ENCODE measurements around the gene ZNF530.

ZNF530 gene

GRCh38 chr19:57599761-57600383, at the start of gene ZNF530:
Gene ZNF530 (plus strand): TSS chr19:57599885. CDS start chr19:57604346, 4,461 bp downstream.
- DNase-seq (ENCODE audit: low spot score): peak; percentile 88

- no peak for DNase-seq (ENCODE audit: low spot score)
Measured at GRCh38 chr19:57552432-57552831, 47.3 kb upstream of the ZNF530 start.

DNA sequence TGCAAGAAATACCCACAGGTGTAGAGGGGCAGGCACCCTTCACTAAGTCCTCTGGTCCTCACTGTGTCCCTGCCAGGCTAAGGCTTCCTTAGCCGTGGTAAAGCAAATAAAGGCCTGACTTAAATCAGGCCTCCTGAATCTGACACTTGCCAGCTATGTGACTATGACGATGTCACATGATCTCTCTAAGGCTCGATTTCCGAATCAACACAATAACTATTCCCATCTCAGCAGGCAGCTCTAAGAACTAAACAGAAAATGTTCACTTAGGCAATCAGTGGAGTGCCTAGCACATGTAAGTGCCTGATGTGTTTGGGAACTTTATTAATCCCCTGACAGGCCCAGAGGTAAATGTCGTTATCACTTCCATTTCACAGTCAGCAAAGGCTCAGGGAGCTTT, 42.0 kb upstream of the ZNF530 start:
- DNase-seq (ENCODE audit: low spot score): no peak

DNA sequence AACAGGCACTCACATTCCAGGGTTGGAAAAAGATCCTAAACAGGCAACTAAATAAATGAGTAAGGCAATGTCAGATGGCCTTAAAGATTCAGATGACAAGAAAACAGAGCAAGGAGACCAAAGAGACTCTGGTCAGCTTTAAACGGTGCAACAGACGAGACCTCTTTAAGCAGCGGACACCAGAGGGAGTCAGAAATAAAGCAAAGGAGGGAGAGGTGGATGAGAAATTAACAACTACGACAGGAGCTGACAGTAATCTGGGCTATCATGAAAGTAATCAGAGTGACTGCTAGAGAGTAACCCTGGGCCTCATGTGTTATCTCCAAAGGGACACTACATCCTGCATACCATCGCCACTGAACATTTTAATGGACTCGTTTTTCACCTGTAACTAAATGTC, 41.2 kb upstream of the ZNF530 start:
- DNase-seq (ENCODE audit: low spot score): no peak

DNA sequence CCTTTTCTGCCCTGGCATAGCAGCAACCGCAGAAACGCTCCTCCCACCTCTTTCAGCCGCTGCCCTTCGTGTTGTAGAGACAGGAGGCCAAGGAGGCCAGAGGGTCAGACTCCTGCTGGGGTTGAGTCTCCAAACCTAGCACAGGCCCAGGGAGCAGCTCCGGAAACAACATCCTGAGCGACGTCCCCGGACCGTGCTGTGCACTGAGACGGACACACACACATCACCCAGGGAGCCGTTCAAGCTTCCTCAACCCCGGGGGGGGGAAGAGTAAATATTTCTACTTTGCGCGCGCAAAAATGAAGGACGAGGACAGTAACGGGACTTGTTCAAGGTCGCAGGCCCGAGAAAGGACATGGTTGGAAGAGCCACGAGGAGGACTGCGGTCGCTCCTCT, 40.7 kb upstream of the ZNF530 start:
- DNase-seq (ENCODE audit: low spot score): peak; percentile 11

DNA sequence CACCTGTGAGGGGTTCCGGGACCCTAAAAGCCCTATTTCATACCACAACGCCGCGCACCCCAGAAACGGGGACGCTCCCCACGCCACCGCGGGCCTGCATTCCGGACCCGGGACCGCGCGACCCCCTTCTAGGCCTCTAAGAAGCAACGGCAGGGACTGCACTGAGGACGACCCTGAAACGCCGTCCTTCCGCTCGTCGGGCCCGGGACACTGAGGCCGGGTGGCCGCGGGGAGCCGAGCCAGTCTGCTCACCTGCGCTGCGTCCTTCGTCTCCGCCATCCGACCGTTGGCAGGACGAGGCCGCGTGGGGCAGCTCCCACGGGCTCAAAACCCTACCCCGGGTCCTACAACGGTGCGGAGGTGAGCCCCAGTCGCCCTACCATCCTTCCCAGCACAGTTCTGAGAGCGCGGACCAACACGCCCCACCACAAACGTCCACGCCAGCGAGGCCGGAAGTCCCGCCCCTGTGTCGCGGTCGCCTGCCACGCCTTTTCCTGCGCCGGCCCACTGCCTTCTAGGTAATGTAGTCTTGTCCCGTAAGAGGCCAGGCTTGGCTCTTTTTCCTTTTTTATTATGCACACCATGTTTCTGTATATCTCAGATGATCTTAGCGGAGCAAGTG, 40.2 kb upstream of the ZNF530 start, which contains the start of gene ZNF550:
ZNF550 (minus strand) TSS at position 460 of the 622 bp plus-strand sequence; CDS start at position 279, 181 bp downstream.
- peak; percentile 90 for DNase-seq (ENCODE audit: low spot score)

DNA sequence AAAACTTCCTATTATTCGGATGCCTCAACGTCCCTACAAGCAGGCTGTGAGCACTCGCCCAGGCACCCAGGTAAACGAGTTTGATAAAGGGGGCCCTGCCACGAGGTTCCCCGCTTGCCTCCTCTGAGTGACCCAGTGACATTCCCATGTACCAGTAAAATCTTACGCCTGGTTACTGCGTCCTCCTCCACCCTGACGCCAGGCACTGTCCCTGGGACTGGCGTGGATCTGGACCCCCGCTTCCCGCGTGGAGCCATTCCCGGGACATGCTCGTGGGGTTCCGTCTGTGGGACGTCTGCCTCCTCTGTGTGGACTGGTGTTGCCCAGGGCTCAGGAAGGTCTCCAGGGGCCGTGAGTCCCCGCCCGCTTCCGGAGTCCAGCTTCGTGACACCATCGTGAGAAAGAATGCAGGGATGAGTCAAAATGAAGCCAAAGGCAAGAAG, 39.6 kb upstream of the ZNF530 start:
- no peak for DNase-seq (ENCODE audit: low spot score)

DNA sequence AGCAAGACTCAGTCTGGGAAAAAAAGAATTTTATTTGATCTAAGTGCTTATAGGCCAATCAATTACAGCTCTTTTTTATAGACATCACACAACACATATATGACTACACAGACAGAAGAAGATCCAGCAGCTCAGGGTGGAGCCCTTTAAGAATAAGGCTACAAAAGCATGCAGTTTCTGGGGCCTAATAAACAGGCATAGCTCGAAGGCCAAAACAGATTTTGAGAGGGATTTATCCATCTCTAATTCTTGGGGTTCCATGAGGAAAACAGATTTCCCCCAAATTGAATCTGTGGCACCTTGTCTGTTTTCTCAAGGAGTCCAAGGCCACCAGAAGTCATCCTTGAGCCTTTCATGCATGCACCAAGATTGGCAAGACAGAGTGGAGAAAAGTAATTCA, 36.1 kb upstream of the ZNF530 start:
- no peak for DNase-seq (ENCODE audit: low spot score)

GRCh38 chr19:57566396-57567265, 33.1 kb upstream of the ZNF530 start:
- no peak for DNase-seq (ENCODE audit: low spot score)

- no peak for DNase-seq (ENCODE audit: low spot score)
Measured at GRCh38 chr19:57570707-57571106, 29.0 kb upstream of the ZNF530 start.

DNA sequence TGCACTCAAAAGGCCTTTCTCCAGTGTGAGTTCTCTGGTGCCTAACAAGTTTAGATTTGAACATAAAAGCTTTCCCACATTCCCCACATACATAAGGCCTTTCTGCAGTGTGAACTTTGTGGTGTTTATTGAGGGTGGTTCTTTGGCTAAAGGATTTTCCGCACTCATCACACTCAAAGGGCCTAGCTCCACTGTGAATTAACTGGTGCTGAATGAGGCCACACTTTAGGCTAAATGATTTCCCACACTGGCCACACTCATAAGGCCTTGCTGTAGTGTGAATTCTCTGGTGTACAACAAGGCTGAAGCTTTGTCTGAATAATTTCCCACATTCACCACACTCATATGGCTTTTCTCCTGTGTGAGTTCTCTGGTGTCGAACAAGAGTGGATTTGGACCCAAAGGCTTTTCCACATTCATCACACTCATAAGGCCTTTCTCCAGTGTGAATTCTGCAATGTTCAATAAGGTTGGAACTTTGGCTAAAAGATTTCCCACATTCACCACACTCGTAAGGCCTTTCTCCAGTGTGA, 27.2 kb upstream of the ZNF530 start:
- DNase-seq (ENCODE audit: low spot score): no peak

DNA sequence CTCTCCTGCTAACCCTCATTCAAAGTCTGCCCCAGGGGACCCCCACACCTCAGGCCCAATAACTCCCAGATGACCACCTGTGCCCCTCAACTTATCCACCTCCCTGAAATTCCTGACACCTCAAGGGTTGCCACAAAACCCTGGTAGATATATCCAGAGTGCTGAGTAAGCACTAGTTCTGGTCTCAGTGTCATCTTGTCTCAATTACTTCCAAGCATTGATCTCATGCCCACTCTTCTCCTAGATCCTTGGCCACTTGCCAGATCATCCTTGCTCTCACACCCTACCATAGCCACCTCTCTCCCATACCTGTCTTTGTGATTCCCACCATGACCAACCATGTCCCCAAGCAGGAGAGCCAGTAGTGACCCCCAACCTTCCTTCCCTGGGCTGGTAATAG, 23.0 kb upstream of the ZNF530 start:
- DNase-seq (ENCODE audit: low spot score): no peak

DNA sequence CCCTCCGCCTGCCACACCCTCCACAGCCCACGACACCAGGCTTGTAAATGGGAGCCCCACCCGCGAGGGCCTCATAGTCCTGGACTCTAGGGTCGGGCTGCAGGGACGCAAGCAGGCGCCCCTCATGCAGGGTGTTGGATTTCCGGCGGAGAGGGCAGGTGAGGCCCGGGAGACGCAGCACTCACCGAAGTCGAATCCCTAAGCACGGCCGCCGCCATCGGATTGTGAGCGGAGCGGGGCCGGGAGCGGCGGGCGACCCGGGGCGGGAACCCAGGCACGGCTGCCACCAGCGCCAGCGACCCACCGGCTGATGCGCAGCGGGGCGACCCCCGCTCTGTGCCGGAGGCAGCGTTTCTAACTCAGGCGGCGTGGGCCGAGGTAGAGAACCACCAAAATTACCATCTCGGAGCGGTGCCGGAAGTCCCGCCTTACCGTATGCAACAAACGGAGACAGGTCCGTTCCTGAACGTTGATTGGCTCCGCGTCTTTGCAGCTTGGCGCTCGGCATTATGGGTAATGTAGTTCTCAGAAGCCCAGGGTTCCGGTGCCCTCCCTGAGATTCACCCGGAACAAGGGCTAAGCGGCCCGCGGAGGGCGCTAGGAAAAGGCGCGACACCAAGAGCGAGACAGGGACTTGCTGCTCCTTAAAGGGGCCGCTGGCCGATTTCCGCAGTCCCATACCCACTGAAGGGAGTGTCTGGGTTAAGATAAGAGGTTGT, 21.0 kb upstream of the ZNF530 start, which contains the start of gene ZNF416:
ZNF416 (minus strand) TSS at position 425 of the 719 bp plus-strand sequence; CDS start at position 218, 207 bp downstream.
- peak; percentile 97 for DNase-seq (ENCODE audit: low spot score)

- DNase-seq (ENCODE audit: low spot score): no peak
Measured at GRCh38 chr19:57583104-57583520, 16.6 kb upstream of the ZNF530 start.

DNA sequence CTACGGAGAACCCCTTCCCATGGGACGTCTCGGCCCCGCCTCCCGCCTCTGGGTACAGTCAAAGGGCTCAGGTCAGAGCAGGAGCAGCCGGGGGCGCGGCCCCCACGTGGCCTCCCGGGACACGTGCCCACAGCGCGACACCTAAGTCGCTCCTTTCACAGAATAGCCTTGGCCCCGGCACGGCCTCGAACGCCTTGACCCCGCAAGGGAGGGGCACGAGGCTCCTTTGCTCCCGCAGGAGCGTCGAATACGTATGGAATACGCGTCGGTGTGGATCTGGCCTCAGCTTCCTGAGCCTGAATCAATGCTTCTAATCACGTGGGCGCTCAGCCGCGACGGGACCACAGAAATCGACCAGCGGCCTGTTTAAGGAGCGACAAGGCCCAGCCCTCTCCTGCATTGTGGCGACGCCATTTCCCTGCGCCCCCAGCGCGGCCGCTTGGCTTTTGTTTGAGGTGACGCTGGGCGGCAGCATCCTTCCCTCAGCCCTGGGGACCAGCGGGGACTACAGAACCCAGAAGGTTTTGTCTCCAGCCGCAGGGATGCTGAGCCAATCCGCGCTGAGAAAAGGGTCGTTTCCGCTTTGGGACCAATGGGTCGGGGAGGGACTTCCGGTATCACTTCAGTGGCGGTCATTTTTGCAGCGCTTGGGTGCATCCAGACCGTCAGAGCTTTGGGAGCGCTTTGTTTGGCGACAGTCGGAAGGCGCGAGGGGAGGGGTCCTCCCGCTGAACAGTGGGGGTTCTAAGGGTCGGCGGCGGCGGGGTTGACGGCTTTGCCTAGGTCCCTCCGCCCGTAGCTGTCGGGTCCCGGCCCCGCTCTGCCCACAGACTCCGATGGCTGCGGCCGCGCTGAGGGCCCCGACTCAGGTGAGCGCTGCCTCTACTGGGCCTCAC, 15.9 kb upstream of the ZNF530 start, which contains the start of gene ZIK1:
ZIK1 (plus strand) TSS at position 625 of the 896 bp plus-strand sequence; CDS start at position 837, 212 bp downstream.
- peak; percentile 72 for DNase-seq (ENCODE audit: low spot score)

GRCh38 chr19:57587529-57587928, 12.2 kb upstream of the ZNF530 start:
- DNase-seq (ENCODE audit: low spot score): no peak

DNA sequence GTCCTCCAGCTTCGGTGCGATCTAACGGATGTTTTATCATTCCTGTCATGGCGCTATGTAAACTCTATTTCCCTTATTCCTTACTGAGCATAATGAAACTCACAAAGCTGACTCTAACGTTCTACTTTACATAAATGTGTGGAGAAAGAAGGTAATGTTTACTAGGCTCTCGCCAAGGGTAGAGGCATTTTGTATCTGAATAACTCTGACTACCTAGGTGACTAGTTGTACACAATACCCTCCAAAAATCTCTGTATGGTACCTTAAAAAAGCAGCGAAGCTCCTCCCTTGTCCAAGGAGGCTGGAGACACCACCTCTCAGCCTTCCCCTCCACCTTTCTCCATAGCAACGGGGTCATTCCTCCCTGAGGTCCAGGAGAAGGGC, 316 bp upstream of the ZNF530 start:
- no peak for DNase-seq (ENCODE audit: low spot score)

DNA sequence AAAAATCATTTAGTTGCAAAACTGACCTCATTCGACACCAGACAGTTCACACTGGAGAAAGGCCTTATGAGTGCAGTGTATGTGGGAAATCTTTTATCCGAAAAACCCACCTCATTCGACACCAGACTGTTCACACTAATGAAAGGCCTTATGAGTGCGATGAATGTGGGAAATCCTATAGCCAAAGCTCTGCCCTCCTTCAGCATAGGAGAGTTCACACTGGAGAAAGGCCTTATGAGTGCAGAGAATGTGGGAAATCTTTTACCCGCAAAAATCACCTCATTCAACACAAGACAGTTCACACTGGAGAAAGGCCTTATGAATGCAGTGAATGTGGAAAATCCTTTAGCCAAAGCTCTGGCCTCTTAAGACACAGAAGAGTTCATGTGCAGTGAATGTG, 7.2 kb downstream of the ZNF530 start:
- no peak for DNase-seq (ENCODE audit: low spot score)

DNA sequence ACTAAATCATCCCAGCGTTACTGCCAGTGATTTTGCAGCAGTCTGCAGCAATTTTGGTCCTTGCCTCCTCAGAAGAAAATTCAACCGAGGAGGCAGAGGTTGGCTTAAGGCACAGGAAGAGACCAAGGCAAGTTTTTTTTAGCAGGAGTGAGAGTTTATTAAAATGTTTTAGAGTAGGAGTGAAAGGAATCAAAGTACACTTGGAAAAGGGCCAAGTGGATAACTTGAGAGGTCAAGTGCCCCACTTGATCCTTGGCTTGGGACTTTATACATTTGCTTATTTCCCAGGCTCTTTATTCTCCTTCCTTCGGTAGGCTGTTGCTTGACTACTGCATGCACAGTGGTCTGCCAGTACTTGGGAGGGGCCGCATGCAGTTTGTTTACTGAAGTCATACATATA, 11.4 kb downstream of the ZNF530 start:
- DNase-seq (ENCODE audit: low spot score): no peak

DNA sequence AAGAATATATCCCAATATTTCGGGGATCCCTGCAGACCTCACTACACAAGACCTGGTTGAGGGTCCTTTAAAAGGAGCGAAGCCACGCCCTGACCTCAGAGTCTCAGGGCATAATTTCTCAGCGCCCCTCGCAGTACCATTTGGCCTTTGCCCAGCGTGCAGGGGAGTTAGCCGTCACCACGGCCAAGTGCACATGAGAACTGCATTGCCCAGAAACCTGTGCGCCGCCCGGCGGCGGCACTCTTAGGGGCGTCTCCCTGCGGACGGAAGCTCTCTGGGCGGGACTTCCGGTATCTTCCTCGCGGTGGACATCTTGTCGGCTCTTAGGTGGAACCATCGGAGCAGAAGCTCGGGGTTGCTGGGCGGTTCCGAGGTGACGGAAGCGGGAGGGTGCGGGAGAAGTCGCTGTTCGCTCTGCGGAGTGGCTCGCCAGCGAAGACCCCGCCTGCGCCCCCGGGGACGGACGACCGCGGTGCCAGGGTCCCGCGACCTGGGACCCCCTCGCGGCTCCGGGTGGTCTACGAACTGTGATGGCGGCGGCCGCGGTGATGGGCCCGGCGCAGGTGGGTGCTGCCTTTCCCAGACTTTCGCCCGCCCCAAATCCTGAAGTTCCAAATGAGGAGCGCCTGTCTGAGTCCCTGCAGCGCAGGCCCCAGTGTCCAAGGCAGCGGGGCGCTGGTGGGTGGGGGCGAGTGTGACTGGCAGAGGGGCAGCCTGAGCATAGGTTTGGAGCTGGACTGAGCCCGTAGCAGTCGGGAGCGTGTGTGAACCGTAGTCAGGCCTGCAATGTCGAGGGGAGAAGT, 14.5 kb downstream of the ZNF530 start, which contains the start of gene ZNF134:
ZNF134 (plus strand) TSS at position 302 of the 803 bp plus-strand sequence. CDS start 5,227 bp downstream, outside the sequence.
- peak; percentile 91 for DNase-seq (ENCODE audit: low spot score)
